Measurements from ENCODE around the gene BBS9.

BBS9 gene

GRCh38 chr7:33627741-33628140 lies 498.4 kb downstream of the BBS9 start:
- no peak for DNase-seq

- no peak for DNase-seq
Measured at GRCh38 chr7:33628894-33629293, 499.5 kb downstream of the BBS9 start.

- DNase-seq = no peak
Measured at GRCh38 chr7:33630359-33630758, 501.0 kb downstream of the BBS9 start.

- no peak for DNase-seq
Measured at GRCh38 chr7:33632322-33632721, 503.0 kb downstream of the BBS9 start.

- DNase-seq = no peak
Measured at GRCh38 chr7:33632840-33633525, 503.6 kb downstream of the BBS9 start.

GRCh38 chr7:33634606-33635005 lies 505.2 kb downstream of the BBS9 start:
- DNase-seq = no peak

GRCh38 chr7:33636359-33636758 lies 507.0 kb downstream of the BBS9 start:
- DNase-seq = no peak

GRCh38 chr7:33639552-33640197 lies 510.3 kb downstream of the BBS9 start:
- no peak for DNase-seq

- no peak for DNase-seq
Measured at GRCh38 chr7:33640741-33641140, 511.4 kb downstream of the BBS9 start.

- DNase-seq = no peak
Measured at GRCh38 chr7:33642312-33642711, 512.9 kb downstream of the BBS9 start.

- DNase-seq = no peak
Measured at GRCh38 chr7:33643530-33643929, 514.2 kb downstream of the BBS9 start.

GRCh38 chr7:33644489-33644888 lies 515.1 kb downstream of the BBS9 start:
- no peak for DNase-seq

GRCh38 chr7:33645104-33645503 lies 515.7 kb downstream of the BBS9 start:
- no peak for DNase-seq

- no peak for DNase-seq
Measured at GRCh38 chr7:33646166-33646565, 516.8 kb downstream of the BBS9 start.

GRCh38 chr7:33646891-33647391 lies 517.6 kb downstream of the BBS9 start:
- DNase-seq = no peak

- DNase-seq = no peak
Measured at GRCh38 chr7:33649476-33650441, 520.4 kb downstream of the BBS9 start.

GRCh38 chr7:33650828-33651227 lies 521.5 kb downstream of the BBS9 start:
- no peak for DNase-seq

GRCh38 chr7:33651998-33652515 lies 522.7 kb downstream of the BBS9 start:
- no peak for DNase-seq

- no peak for DNase-seq
Measured at GRCh38 chr7:33654676-33655075, 525.3 kb downstream of the BBS9 start.

Measured in NCI-H1930 (cell line).